ENCODE data around the gene CCDC102B.
"Not testable (repeated sequence)": the region's sequence is repeated elsewhere in the genome, so short reads cannot be mapped to it uniquely, and the experiment has no call there.

CCDC102B gene

GRCh38 chr18:68830256-68831045 is 32.6 kb downstream of the CCDC102B start:
- no peak for DNase-seq

- DNase-seq, result no peak
Measured at GRCh38 chr18:68833756-68834155, 35.9 kb downstream of the CCDC102B start.

DNA sequence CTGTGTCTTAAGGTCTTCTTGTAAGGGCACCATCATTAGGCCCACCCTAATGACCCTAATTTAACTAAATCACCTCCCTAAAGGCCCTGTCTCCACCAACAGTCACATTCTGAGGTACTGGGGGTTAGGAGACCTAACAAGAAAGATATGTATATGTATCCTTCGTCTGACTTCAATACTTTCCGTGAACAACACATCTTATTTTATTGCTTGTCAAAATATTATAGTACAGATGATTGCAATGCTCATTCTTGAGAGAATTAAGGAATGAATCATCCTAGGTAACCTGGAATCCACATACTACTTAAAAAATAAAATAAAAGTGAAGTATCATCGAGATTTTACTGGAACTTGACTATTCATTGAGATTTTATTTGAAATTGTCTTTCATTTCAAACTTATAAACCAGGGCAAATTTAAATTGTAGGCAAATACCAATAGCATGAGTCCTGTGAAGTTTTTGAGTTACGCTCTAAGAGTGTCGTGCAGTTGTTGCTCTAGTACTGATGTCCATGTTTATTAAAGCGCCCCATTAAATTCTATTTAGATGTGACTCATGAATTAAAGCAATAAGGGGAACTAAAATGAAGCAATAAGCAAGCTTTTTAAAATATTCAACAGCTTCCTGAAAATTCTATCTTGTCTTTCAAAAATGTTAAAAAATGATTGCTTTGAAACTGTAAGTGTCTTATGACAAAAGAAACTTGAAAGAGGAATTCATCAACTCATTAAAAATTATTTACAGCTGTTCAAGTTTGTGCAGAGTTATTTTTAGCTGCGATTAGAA is 40.0 kb downstream of the CCDC102B start:
- DNase-seq, result no peak

DNA sequence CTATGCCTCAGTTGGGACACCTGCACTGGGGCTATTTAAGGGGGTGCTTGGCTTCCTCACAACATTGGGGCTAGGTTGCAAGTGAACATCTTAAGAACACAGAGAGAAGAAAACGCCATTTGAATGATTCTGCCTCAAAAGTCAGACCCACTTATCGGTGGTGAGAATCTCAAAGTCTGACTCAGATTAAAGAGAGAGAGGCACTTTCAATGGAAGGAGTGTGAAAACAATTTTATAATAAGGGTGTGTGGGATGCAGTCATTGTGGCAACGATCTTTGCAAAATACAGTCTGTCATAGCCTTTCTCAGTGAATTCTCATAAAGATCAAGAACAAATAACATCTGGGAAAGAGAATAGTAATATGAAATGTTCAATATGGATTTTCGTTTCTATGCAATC is 41.8 kb downstream of the CCDC102B start:
- DNase-seq, result no peak

- DNase-seq, result no peak
Measured at GRCh38 chr18:68840554-68841263, 42.8 kb downstream of the CCDC102B start.

DNA sequence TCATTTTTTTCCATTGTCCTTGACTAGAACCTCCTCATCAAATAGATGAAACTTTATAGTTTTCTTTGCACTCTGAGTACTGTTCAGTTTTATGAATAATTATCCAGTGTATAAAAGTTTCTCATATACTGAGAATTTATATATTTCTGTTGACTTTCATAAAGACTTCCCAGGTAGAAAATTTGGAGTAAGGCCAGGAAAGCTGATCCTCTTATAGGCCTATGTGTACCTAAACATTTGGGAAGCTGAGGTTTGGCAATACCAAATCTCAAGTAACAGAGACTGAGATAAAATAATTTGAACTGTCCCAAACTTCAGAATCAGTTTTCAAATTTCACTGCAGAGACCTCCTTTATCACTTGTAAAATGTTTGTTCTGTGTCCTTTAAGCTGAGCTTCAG is 43.4 kb downstream of the CCDC102B start:
- no peak for DNase-seq

DNA sequence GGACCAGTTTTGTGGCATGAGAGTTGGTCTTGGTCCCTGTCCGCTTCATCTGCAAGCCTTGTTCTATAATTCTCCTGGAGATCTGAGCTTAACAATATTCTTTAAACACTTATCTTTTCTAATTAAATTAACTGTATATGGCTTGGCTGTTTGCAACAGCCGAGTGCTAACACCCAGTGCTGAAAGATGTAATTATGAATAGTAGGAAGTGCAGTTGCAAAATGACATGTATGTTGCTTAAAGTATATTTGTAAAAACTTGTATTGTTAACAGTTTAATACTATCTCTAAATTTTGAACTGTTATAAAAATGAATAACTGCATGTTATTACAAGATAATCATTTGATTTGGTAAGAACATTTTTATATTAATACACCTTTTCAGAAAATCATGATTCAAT is 45.1 kb downstream of the CCDC102B start:
- DNase-seq, result no peak

GRCh38 chr18:68843473-68844089 is 45.7 kb downstream of the CCDC102B start:
- DNase-seq, result no peak

DNA sequence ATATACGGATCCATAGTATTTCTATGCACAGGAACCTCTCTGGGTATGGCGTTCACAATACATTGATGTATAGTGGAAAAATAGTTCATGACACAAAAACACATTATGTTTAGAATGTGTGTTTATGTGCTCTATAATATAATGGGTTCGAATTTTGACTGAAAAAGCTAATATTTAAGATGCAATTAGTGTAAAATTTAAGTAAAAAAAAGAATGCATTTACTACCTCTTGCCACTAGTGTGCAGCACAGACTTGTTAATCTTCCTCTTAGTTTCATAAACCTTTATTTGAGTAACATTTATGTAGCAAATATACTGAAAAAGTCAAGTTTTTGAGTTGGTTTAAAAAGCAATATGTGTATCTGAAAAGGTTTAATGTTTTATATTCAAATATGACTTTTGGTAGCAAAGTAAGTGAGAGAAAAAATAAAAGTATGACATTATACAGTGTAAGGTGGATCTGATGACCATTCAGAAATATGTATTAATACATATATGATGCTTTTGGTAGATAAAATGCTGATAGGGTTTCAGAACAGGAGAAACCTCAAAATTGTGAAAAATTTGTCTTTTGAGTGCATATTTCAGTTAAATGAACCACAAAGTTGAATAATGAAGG is 49.4 kb downstream of the CCDC102B start:
- no peak for DNase-seq

DNA sequence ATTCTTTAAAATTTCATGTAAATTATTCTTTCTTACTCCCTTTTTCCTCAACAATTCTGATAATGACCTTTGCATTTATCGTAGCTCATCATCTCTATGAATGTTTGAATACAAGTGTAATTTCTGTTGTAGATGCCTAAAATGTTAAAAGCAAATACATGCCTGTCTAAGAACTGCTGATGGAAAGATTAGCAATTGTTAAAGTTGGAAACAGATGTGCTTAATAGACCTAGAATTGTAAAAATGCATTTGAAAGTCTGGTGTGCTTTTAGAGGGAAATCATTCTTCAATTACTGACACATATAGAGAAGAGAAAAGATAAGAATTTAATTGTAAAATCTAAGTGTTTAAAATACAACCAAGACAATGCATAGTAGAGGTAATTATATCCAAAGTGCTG is 50.4 kb downstream of the CCDC102B start:
- no peak for DNase-seq

DNA sequence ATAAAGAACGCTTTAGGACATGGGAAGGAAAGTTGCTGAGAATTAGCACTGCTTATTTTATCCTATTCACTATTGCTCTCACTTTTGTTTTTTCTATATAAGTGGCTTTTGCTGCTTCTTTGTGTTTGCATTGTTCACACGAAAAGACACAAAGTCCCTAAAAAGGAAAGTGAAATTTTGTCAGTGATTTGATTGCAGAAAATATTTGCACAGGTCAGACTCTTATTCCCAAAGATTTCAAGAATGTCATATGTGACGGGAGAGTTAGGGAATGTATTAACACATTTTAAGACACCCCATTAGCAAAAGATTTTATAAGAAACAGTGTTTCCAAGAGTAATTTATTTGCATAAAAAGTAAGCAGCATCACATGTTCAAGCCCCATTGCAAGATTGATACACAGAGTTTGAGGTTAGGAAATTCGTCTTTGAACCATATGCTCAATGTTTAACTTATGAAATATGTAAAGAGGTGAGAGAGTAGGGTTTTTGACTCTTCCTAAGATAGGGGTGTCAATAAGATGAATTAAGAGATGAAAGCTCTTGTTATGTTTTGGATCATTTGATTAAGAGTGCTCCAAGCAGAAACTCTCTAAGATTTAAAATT is 57.0 kb downstream of the CCDC102B start:
- no peak for DNase-seq

- DNase-seq, result no peak
Measured at GRCh38 chr18:68855491-68855890, 57.6 kb downstream of the CCDC102B start.

DNA sequence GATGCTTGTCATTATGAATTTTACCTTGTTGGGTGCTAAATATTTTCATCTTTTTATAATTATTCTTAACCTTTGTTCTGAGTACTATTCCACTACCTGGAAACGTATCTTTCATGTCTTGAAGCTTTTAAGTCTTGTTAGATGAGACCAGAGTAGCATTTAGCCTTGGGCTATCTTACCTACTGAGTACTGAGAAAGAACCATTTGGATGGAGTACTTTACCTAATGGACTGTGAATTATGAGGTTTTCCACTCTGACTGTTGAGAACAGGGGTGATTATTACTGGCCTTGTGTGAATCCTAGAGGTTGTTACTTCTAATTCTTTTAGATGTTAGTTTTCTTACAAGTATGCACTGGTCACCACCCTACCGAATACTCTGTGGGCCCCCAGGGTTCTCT is 63.5 kb downstream of the CCDC102B start:
- no peak for DNase-seq

DNA sequence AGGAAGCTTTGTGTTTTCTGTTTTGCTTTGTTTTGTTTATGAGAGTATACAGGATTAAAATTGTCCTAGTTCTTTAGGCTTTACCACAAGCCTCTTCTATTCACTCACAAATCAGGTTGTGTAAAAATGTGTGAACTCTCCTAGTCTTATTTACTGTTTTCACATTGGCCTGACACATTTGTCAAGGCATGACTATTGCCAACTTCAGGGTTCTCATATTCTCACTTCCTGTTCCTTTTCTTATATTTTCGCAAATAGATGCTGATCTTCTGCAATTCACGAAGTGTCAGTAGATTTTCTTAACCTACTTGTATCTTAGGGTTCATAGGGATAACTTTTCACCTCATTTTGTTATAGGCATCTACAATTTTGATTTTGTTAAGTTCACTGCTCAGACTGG is 67.1 kb downstream of the CCDC102B start:
- no peak for DNase-seq

- no peak for DNase-seq
Measured at GRCh38 chr18:68865503-68865902, 67.6 kb downstream of the CCDC102B start.

GRCh38 chr18:68873003-68873402 is 75.1 kb downstream of the CCDC102B start:
- no peak for DNase-seq

DNA sequence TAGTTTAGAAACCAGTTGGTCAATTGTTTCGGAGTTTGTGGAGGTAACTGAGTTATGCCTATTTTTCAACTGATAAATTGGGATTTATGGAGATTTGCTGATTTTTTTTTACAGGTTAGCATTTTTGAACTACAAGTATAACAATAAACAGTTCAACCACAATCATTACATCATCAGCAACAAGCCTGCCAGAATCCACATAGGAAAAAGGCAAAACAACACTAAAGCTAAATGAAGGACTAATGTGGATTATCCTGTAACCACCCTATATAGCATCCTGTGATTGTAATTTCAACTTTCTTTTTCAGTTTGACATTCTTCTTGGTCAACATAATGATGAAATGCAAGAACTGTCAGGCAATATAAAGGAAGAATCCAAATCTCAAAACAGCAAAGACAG is 76.5 kb downstream of the CCDC102B start:
- no peak for DNase-seq

DNA sequence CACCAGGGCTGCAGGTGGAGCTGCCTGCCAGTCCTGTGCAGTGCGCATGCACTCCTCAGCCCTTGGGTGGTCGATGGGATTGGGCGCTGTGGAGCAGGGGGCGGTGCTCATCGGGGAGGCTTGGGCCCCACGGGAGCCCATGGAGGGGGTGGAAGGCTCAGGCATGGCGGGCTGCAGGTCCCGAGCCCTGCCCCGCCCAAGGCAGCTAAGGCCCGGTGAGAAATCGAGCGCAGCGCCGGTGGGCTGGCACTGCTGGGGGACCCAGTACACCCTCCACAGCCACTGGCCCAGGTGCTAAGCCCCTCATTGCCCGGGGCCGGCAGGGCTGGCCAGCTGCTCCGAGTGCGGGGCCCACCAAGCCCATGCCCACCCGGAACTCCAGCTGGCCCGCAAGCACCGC is 82.1 kb downstream of the CCDC102B start:
- not testable (repeated sequence) for DNase-seq

- DNase-seq, result no peak
Measured at GRCh38 chr18:68887410-68887809, 89.5 kb downstream of the CCDC102B start.

DNA sequence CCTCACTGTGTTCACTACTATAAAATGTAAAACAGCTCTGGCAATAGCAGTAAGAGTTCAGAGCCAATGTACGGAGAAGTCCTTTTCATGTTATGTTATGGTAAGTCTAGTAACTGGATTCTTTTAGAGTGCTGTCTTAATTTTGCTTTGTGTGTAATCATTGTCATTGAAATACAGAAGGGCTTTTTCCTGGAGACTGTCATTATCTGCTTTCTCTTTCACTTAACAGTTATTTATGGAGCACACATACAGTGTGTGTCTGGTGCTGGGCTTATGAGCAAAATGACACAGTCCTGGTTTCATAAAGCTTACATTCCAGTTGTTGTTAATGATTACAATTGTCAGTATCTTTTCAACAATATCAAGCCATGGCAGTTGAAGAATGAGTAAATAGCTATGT is 95.5 kb downstream of the CCDC102B start:
- DNase-seq, result no peak

DNA sequence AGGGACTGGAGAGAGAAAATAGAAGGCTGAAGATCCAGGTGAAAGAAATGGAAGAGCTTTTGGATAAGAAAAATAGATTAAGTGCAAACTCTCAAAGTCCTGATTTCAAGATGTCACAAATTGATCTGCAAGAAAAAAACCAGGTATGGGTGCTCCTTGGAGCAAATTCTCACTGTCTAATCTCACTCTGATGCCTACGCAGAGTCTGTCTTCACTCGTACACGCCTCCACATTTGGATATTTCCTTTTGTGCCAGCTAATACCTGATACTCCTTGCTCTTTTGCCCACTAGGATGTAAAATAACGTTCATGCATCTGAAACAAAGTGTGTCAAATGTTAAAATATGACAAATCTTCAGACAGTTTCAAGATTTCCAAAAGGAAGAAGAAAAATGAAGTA is 99.4 kb downstream of the CCDC102B start:
- no peak for DNase-seq

- no peak for DNase-seq
Measured at GRCh38 chr18:68909579-68909978, 111.7 kb downstream of the CCDC102B start.
